Omental fat pad (tissue), 4 donors: ENCODE measurements around the gene MPV17. TPM values are rescaled to one million over a fixed set of nuclear protein-coding genes. Genes with fewer than 3 reads are reported as not detected.
A peak's percentile ranks its signal among the peaks of the same experiment; 100 is the strongest.

Experiments used
- ATAC-seq: fragments of 150-250 bp; one replicate; pipeline ENCODE4 v1.9.1; 2016; ENCODE audit warnings: mild to moderate bottlenecking, moderate library complexity; ENCODE audit not compliant: low FRiP score
- DNase-seq: peaks from one replicate; pipeline ENCODE4 v3.0.0-alpha.2; 2019; ENCODE audit warnings: low spot score
- total RNA-seq, 4 donors: library from RNA; depleted of rRNA; stranded (reverse); fragments of >200 nt; gene quantifications; one replicate each; pipeline ENCODE4 v1.1.0, GENCODE V29; 2016
- TF ChIP-seq, protein P1 (sequence below), 3 donors: fragments of 450-650 bp; IDR thresholded peaks; one replicate each; pipeline ENCODE4 v1.5.1; 2016 to 2017; ENCODE audit warnings: antibody characterized with exemption in 3 of 3, mild to moderate bottlenecking in 3 of 3, moderate library complexity in 2 of 3

Gene MPV17
- total RNA-seq, 4 donors from 2014 or later = 63.0 to 97.8 (median 77.2) TPM

DNA sequence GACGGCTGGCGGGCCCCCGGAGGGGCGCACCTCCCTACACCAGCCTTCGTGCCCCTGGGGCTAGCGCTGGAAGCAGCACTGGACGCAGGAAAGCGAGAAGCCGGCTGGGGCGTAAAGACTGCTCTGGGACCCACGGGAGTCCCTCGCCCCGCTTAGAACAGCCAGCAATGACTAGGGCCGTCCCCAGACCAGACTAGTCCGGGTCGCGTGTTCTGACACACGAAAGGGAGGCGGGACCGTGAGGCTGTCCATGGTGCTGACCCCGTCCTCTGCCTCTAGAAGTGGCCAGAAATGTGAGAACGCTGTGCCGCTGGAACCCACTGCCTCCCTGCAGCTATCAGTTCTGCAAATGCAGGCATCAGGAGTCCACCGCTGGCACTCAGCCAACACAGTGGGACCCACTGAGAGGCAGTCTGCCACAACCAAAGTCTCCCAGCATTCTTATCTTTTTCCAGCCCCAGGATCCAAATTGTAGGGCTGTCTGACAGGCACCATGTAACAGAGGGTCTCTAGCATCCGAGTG, 14.5 kb downstream of the MPV17 start, which contains the start of gene UCN:
UCN (minus strand) TSS at position 87 of the 523 bp plus-strand sequence. CDS start 550 bp downstream, outside the sequence.
- no peak for DNase-seq
- no peak for ATAC-seq

DNA sequence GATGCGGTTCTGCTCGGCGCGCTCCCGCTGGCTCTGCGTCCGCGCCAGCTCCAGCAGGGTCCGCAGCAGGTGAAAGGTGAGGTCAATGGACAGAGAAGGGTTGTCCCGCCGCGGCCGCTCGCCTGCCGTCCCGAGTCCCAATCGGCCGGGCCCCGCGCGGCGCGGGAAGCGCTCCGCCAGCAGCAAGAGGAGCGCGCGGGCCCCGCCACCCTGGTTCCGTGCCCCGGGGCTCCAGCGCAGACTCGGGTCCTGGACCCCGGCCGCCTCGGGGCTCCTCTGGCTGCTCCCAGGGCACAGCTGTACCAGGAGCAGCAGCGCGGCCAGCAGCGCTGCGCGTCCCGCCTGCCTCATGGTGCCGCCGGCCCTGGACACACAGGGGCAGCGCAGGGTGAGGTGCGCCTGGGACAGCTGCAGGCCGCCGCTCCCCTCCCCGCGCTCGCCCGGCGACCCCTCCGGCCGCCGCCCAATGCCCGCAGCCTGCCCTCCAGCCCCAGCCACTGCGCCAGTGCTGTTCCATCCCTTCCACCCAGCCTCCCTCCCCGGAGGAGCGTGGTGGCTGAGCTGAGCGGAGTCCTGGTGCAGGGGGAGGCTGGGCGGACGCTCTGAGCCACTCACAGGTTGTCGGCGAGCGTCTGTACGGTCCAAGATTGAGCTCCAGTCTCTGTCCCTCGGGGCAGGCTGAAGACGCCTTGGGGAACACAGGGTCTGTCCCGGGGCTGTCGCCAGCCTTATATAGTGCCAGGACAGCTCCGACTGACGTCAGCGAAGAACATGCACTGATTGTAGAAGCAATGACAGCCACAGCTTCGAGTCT, 15.1 kb downstream of the MPV17 start:
- DNase-seq (no peak), ATAC-seq (peak; percentile 8)
- TF ChIP-seq, protein P1, sequence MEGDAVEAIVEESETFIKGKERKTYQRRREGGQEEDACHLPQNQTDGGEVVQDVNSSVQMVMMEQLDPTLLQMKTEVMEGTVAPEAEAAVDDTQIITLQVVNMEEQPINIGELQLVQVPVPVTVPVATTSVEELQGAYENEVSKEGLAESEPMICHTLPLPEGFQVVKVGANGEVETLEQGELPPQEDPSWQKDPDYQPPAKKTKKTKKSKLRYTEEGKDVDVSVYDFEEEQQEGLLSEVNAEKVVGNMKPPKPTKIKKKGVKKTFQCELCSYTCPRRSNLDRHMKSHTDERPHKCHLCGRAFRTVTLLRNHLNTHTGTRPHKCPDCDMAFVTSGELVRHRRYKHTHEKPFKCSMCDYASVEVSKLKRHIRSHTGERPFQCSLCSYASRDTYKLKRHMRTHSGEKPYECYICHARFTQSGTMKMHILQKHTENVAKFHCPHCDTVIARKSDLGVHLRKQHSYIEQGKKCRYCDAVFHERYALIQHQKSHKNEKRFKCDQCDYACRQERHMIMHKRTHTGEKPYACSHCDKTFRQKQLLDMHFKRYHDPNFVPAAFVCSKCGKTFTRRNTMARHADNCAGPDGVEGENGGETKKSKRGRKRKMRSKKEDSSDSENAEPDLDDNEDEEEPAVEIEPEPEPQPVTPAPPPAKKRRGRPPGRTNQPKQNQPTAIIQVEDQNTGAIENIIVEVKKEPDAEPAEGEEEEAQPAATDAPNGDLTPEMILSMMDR (IDR thresholded peaks at IDR 0.05) = no peak

More for the DNA sequence above, 14.5 kb downstream of the MPV17 start, which contains the start of gene UCN:
- TF ChIP-seq, protein P1 (IDR thresholded peaks at IDR 0.05) = no peak

DNA sequence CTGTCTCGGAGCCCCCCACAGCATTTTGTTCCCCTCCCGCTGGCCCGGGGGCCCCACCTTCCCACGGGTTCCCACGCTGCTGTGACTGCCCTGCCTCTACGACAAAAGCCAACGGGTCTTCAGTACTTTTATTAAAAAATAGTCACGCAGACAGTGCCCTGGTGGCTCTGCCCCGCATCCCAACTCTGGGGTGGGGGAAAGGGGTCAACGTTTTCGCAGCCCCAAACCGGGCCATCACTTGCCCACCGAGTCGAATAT, 15.7 kb downstream of the MPV17 start:
- ATAC-seq (no peak), DNase-seq (no peak)
- TF ChIP-seq, protein P1 (IDR thresholded peaks at IDR 0.05) = no peak

DNA sequence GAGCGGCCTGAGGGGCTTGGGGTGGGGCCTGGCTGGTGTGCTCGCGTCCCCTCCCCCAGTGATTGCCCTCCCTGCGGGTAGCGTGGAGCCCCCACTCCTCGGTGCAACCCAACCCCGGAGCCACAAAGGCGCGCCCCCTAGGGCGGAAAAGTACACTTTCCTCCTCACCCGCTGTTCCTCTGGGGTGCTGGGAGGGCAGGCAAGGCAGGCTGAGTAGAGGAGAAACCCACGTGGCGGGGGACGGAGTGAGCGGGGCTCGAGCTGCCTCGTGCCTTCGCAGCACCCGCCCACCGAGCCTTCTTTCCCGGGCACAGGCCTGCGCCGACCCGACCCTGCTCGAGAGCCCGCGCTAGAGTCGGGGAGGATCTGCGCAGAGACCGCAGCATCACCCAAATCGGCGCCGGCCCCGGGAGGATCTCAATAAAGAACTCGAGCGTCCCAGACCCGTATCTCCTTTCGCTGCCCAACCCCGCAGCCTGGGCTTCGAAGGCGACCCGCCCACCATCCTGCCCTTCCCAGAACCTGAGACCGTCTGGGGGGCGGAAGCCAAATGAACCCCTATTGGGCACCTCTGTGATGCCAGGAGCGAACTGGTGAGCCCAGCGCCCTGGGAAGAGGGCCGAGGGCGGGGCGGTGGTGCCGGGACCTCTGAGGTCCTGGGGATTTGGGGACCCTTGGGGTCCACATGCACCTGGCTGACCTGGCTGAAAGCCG, 16.2 kb downstream of the MPV17 start:
- DNase-seq (no peak), ATAC-seq (no peak)
- TF ChIP-seq, protein P1 (IDR thresholded peaks at IDR 0.05) = no peak

DNA sequence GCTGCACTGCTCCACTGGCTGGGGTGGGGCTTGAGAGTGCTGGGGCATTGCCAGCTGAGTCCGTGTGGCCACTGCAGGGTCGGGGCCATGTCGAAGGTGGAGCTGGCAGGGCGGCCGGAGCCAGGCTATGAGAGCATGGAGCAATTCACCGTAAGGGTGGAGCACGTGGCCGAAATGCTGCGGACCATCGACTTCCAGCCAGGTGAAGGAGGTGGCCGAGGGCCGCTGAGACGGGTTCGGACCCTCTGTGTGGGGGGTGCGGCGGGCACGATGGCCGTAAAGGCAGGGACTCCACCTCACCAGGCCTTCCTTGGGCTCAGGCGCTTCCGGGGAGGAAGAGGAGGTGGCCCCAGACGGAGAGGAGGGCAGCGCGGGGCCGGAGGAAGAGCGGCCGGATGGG, 16.8 kb downstream of the MPV17 start:
- TF ChIP-seq, protein P1 (IDR thresholded peaks at IDR 0.05) = no peak
- no peak for DNase-seq
- no peak for ATAC-seq

DNA sequence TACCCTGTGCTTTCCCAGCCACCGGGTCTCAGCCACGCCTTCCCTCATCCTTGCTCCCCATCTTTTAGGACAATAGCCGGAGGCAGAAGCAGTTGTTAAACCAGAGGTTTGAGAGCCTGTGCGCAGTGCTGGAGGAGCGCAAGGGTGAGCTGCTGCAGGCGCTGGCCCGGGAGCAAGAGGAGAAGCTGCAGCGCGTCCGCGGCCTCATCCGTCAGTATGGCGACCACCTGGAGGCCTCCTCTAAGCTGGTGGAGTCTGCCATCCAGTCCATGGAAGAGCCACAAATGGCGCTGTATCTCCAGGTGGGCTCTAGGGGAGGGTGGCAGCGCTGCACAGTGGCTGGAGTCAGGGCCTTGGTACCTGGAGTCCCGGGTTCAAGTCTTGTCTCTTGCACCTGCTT, 17.4 kb downstream of the MPV17 start:
- TF ChIP-seq, protein P1 (IDR thresholded peaks at IDR 0.05) = no peak
- DNase-seq (no peak), ATAC-seq (no peak)
